K562 (cell line): ENCODE measurements around the gene PDE6B. TPM values are rescaled to one million over a fixed set of nuclear protein-coding genes. Genes with fewer than 3 reads are reported as not detected.

Experiments used
- BCL6 ChIP-seq: fragments of 250-450 bp; sonication (Bioruptor Pico); IDR thresholded peaks from 2 replicates; pipeline ENCODE4 v1.4.0; 2020
- BRCA1 ChIP-seq, 2 experiments: fragments of 450-650 bp in 1 of 2; sonication (generic) in 1 of 2; formaldehyde crosslinking in 1 of 2; IDR thresholded peaks; 2 replicates each; pipeline versions ENCODE4 v1.5.0 to v1.6.1; 2017 to 2020; ENCODE audit warnings: mild to moderate bottlenecking in 1 of 2, missing genetic modification reagents in 1 of 2
- BRD4 ChIP-seq: fragments of 200-600 bp; sonication (generic); IDR thresholded peaks from 2 replicates; pipeline ENCODE4 v1.6.1; 2017; ENCODE audit warnings: inconsistent platforms
- CBFA2T3 ChIP-seq: fragments of 450-650 bp; IDR thresholded peaks from 2 replicates; pipeline ENCODE4 v1.6.1; 2017
- CHD1 ChIP-seq: fragments of 200-600 bp; sonication (generic); IDR thresholded peaks from one replicate; pipeline ENCODE4 v1.6.1; 2012; ENCODE audit warnings: mild to moderate bottlenecking, moderate library complexity, low read length, inconsistent platforms
- GTF2A2 ChIP-seq: IDR thresholded peaks from 2 replicates; pipeline ENCODE4 v1.6.1; 2016; ENCODE audit warnings: mild to moderate bottlenecking, missing genetic modification characterization, missing compliant biosample characterization
- GTF2E2 ChIP-seq: fragments of 200-800 bp; sonication (Bioruptor generic); IDR thresholded peaks from 2 replicates; pipeline ENCODE4 v1.6.1; 2016; ENCODE audit warnings: missing genetic modification characterization, missing compliant biosample characterization
- HDAC1 ChIP-seq, 2 experiments: fragments of 450-650 bp; IDR thresholded peaks; 2 replicates each; pipeline ENCODE4 v1.6.1; 2016 to 2017; ENCODE audit warnings: inconsistent platforms in 1 of 2, mild to moderate bottlenecking in 1 of 2, moderate library complexity in 1 of 2
- HNRNPUL1 ChIP-seq: fragments of 200-400 bp; formaldehyde crosslinking; IDR thresholded peaks from 2 replicates; pipeline ENCODE4 v1.6.1; 2017; ENCODE audit warnings: low read length
- IFI16 ChIP-seq: fragments of 250-450 bp; sonication (Bioruptor Pico); IDR thresholded peaks from 2 replicates; pipeline ENCODE4 v2.1.2; 2022; ENCODE audit warnings: mild to moderate bottlenecking, inconsistent platforms
- JUNB ChIP-seq: fragments of 450-650 bp; formaldehyde crosslinking; conservative IDR thresholded peaks from 2 replicates; pipeline ENCODE4 v1.4.0; 2020; ENCODE audit warnings: mild to moderate bottlenecking
- MEIS2 ChIP-seq: fragments of 450-650 bp; IDR thresholded peaks from 2 replicates; pipeline ENCODE4 v1.6.1; 2014; ENCODE audit warnings: mild to moderate bottlenecking; ENCODE audit not compliant: partially characterized antibody
- RFX7 ChIP-seq: fragments of 250-450 bp; sonication (Bioruptor Pico); IDR thresholded peaks from 2 replicates; pipeline ENCODE4 v1.5.1; 2021; ENCODE audit warnings: mild to moderate bottlenecking
- SIN3A ChIP-seq, 2 experiments: fragments of 150-350 bp in 1 of 2; IDR thresholded peaks; 2 replicates each; pipeline ENCODE4 v1.6.1; 2011 to 2016; ENCODE audit warnings: borderline replicate concordance in 2 of 2, low read depth in 2 of 2, low read length in 2 of 2, mild to moderate bottlenecking in 2 of 2, moderate library complexity in 2 of 2; ENCODE audit not compliant: control insufficient read depth in 1 of 2
- SOX6 ChIP-seq: fragments of 450-650 bp; IDR thresholded peaks from 2 replicates; pipeline ENCODE4 v1.6.1; 2014; ENCODE audit warnings: mild to moderate bottlenecking
- SRF ChIP-seq, 2 experiments: fragments of 250-450, 450-650 bp in 1 of 2; sonication (Bioruptor Pico) in 1 of 2; sonication (generic) in 1 of 2; formaldehyde crosslinking; IDR thresholded peaks; 2 replicates each; pipeline versions ENCODE4 v1.5.0 to v1.5.1; 2020 to 2022; ENCODE audit warnings: mild to moderate bottlenecking in 1 of 2, missing genetic modification reagents in 1 of 2
- XRCC3 ChIP-seq: fragments of 450-650 bp; IDR thresholded peaks from 2 replicates; pipeline ENCODE4 v1.6.1; 2017; ENCODE audit warnings: mild to moderate bottlenecking, moderate library complexity
- ZBTB17 ChIP-seq: fragments of 450-650 bp; formaldehyde crosslinking; IDR thresholded peaks from 2 replicates; pipeline ENCODE4 v1.4.0; 2020; ENCODE audit warnings: mild to moderate bottlenecking
- ZFP30 ChIP-seq: fragments of 250-450 bp; sonication (Bioruptor Pico); IDR thresholded peaks from 2 replicates; pipeline ENCODE4 v1.8.0; 2022; ENCODE audit warnings: moderate library complexity, mild to moderate bottlenecking, inconsistent platforms, borderline replicate concordance
- ZKSCAN8 ChIP-seq: fragments of 200-800 bp; sonication (Bioruptor generic); IDR thresholded peaks from 2 replicates; pipeline ENCODE4 v1.6.1; 2016; ENCODE audit warnings: missing genetic modification characterization, missing compliant biosample characterization
- ZNF140 ChIP-seq: fragments of 250-450 bp; sonication (Bioruptor Pico); IDR thresholded peaks from 2 replicates; pipeline ENCODE4 v1.8.0; 2021; ENCODE audit warnings: moderate library complexity, mild to moderate bottlenecking, inconsistent platforms
- ZNF354B ChIP-seq: fragments of 250-450 bp; sonication (Bioruptor Pico); IDR thresholded peaks from 2 replicates; pipeline ENCODE4 v1.4.0; 2020
- ZNF561 ChIP-seq: fragments of 450-650 bp; formaldehyde crosslinking; conservative IDR thresholded peaks from 2 replicates; pipeline ENCODE4 v1.4.0; 2020; ENCODE audit warnings: mild to moderate bottlenecking, moderate library complexity
- ZNF785 ChIP-seq: fragments of 250-450 bp; sonication (Bioruptor Pico); IDR thresholded peaks from 2 replicates; pipeline ENCODE4 v1.4.0; 2020; ENCODE audit warnings: mild to moderate bottlenecking
- polyA plus RNA-seq, 8 experiments: library from polyadenylated mRNA; depleted of rRNA in 4 of 8; stranded (reverse) in 5 of 8; unstranded in 3 of 8; fragments of >200 nt; fragmentation: Nextera tagmentation in 2 of 8; fragmentation: Illumina TruSeq in 1 of 8; extraction: Ambion mirVana in 2 of 8; extraction: Trizol in 1 of 8; gene quantifications; 2 replicates each; pipeline versions ENCODE4 v1.2.1 to v1.2.3, GENCODE V29; 2011 to 2014; ENCODE audit warnings: inconsistent platforms in 1 of 8, missing spikeins in 1 of 8
- total RNA-seq, 7 experiments: library from RNA; depleted of rRNA in 6 of 7; stranded (reverse); fragments of >200 nt in 6 of 7; fragmentation: Illumina TruSeq in 2 of 7; extraction: Trizol in 2 of 7; gene quantifications; 2 replicates each; pipeline versions ENCODE4 v1.2.1 to v1.2.3, GENCODE V29; 2011 to 2021; ENCODE audit warnings: low replicate concordance in 1 of 7
- TF ChIP-seq, protein P1 (sequence below): sonication (generic); formaldehyde crosslinking; IDR thresholded peaks from 2 replicates; pipeline ENCODE4 v1.8.0; 2022; ENCODE audit warnings: missing genetic modification reagents, mild to moderate bottlenecking, borderline replicate concordance
- TF ChIP-seq, protein P2 (sequence below): fragments of 150-350 bp; conservative IDR thresholded peaks from 2 replicates; pipeline ENCODE4 v1.6.1; 2014; ENCODE audit warnings: low read length

PDE6B gene
- total and polyA plus RNA-seq, 9 of the 15 experiments (the other 6 are each of a cell fraction or from before 2014, with no cell fraction given) = 0.04 TPM; not detected in 8

DNA sequence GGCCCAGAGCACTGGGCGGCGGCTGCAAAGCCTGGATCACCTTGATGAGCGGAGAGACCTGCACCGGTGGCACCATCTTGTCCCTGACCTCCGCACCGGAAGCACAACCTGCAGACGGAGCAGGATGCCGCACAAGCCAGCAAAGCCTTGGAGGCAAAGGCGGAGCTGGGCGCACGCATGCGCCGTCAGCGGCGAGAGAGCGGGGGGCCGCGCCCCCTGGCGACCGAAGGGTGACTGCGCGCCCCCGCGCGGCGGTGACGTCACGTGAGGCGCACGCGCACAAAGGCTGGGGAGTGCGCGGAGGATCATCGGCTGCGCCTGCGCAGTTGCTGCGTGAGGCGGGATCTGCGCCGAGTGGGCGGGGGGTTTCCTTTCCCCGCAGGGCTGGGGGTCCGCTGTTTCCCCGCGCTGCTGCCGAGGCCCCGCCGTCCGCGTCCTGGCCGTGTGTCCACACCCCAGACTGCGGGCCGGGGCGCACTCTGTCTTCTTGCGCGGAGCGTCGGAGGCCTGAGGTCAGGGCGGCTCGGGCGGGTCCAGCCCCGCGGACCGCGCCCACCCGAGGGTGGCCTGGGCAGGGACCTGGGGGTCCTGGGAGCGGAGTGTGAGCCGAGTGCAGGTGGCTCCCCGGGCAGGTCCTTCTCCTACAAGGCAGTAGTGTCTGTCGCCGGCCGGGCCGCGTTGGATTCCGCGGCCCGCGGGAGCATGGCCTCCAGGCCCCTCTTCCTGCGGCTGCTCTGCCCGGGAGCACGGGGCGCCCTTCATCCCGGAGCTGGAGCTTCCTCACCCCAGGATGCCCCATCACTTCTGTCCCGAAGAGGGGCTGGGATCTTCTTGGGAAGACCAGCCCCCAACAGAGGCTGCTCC is 49.0 kb downstream of the PDE6B start, which contains the start of the genes ATP5ME and MYL5 (continued):
- TF ChIP-seq, protein P1, sequence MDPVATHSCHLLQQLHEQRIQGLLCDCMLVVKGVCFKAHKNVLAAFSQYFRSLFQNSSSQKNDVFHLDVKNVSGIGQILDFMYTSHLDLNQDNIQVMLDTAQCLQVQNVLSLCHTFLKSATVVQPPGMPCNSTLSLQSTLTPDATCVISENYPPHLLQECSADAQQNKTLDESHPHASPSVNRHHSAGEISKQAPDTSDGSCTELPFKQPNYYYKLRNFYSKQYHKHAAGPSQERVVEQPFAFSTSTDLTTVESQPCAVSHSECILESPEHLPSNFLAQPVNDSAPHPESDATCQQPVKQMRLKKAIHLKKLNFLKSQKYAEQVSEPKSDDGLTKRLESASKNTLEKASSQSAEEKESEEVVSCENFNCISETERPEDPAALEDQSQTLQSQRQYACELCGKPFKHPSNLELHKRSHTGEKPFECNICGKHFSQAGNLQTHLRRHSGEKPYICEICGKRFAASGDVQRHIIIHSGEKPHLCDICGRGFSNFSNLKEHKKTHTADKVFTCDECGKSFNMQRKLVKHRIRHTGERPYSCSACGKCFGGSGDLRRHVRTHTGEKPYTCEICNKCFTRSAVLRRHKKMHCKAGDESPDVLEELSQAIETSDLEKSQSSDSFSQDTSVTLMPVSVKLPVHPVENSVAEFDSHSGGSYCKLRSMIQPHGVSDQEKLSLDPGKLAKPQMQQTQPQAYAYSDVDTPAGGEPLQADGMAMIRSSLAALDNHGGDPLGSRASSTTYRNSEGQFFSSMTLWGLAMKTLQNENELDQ (CRISPR knock-in tag) = no peak
- TF ChIP-seq BRD4 (no peak), MEIS2 (peak; percentile 96), SIN3A (IDR thresholded peaks at IDR 0.05; ENCODE audit: borderline replicate concordance in 2 of 2, control insufficient read depth in 1 of 2, low read depth in 2 of 2, low read length in 2 of 2) (peak in 1 of 2 experiments; percentile 85; a peak in 3 of 4 replicates), CBFA2T3 (no peak), ZNF140 (CRISPR knock-in tag) (no peak), IFI16 (no peak), XRCC3 (no peak), GTF2A2 (tag) (no peak), HNRNPUL1 (no peak), ZKSCAN8 (CRISPR knock-in tag) (no peak), SOX6 (no peak; the same call in 1 of the 2 replicates), BCL6 (no peak), ZNF561 (no peak), BRCA1 (IDR thresholded peaks at IDR 0.05) (no peak), BRCA1 (CRISPR knock-in tag; IDR thresholded peaks at IDR 0.05) (no peak), ZNF354B (CRISPR knock-in tag) (no peak), SRF (CRISPR knock-in tag; IDR thresholded peaks at IDR 0.05) (peak in 1 of 2 experiments; percentile 66; a peak in 1 of 4 replicates), GTF2E2 (tag) (0 out of 2 replicates have a peak, but pooled peaks have one; percentile 52), ZNF785 (no peak), RFX7 (no peak), ZBTB17 (CRISPR knock-in tag) (no peak), JUNB (CRISPR knock-in tag) (peak; percentile 83), CHD1 (peak; percentile 50), ZFP30 (CRISPR knock-in tag) (no peak), HDAC1 (IDR thresholded peaks at IDR 0.05) (peak in 1 of 2 experiments; percentile 60; a peak in 1 of 4 replicates)
- TF ChIP-seq, protein P2, sequence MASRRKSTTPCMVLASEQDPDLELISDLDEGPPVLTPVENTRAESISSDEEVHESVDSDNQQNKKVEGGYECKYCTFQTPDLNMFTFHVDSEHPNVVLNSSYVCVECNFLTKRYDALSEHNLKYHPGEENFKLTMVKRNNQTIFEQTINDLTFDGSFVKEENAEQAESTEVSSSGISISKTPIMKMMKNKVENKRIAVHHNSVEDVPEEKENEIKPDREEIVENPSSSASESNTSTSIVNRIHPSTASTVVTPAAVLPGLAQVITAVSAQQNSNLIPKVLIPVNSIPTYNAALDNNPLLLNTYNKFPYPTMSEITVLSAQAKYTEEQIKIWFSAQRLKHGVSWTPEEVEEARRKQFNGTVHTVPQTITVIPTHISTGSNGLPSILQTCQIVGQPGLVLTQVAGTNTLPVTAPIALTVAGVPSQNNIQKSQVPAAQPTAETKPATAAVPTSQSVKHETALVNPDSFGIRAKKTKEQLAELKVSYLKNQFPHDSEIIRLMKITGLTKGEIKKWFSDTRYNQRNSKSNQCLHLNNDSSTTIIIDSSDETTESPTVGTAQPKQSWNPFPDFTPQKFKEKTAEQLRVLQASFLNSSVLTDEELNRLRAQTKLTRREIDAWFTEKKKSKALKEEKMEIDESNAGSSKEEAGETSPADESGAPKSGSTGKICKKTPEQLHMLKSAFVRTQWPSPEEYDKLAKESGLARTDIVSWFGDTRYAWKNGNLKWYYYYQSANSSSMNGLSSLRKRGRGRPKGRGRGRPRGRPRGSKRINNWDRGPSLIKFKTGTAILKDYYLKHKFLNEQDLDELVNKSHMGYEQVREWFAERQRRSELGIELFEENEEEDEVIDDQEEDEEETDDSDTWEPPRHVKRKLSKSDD = no peak
